Stimulated activated CD4-positive, alpha-beta T cell treated with anti-CD3 and anti-CD28 coated beads, TNF-alpha, amount 100 ng/mL, for 24 hours (primary cell): ENCODE data around the gene ZMYND19.
A peak's percentile ranks its signal among the peaks of the same experiment; 100 is the strongest.
"Not testable (repeated sequence)": the region's sequence is repeated elsewhere in the genome, so short reads cannot be mapped to it uniquely, and the experiment has no call there.

Source experiments
- DNase-seq, 3 experiments: peaks; one replicate each; pipeline ENCODE4 v3.0.0-alpha.2; 2020; ENCODE audit warnings: low read depth in 3 of 3

ZMYND19 gene

GRCh38 chr9:137614631-137615386, 24.5 kb upstream of the ZMYND19 start:
- no peak for DNase-seq

GRCh38 chr9:137613738-137614523, 23.6 kb upstream of the ZMYND19 start:
- no peak for DNase-seq

GRCh38 chr9:137613259-137613658, 22.9 kb upstream of the ZMYND19 start:
- no peak for DNase-seq

- no peak for DNase-seq
These were observed 22.4 kb upstream of the ZMYND19 start for GRCh38 chr9:137612741-137613142.

GRCh38 chr9:137611623-137612609, 21.6 kb upstream of the ZMYND19 start:
- no peak for DNase-seq

- DNase-seq, result no peak
These were observed 20.6 kb upstream of the ZMYND19 start for GRCh38 chr9:137610944-137611343.

- no peak for DNase-seq
These were observed 17.0 kb upstream of the ZMYND19 start for GRCh38 chr9:137607141-137607857.

GRCh38 chr9:137606734-137607138, 16.4 kb upstream of the ZMYND19 start:
- no peak for DNase-seq

- DNase-seq, result no peak
These were observed 15.8 kb upstream of the ZMYND19 start for GRCh38 chr9:137606005-137606621.

- DNase-seq, result peak; percentile 82 to 91 (median 87)
These were observed 15.1 kb upstream of the ZMYND19 start, which contains the start of gene ARRDC1 for GRCh38 chr9:137605121-137606004. Gene ARRDC1, plus strand, starts transcription at chr9:137605686. Its CDS starts 32 bp downstream, at chr9:137605718.

GRCh38 chr9:137604345-137605086, 14.2 kb upstream of the ZMYND19 start:
- no peak for DNase-seq

GRCh38 chr9:137603879-137604278, 13.6 kb upstream of the ZMYND19 start:
- no peak for DNase-seq

GRCh38 chr9:137602661-137603060, 12.3 kb upstream of the ZMYND19 start:
- no peak for DNase-seq

- no peak for DNase-seq
These were observed 8.6 kb upstream of the ZMYND19 start for GRCh38 chr9:137598943-137599342.

GRCh38 chr9:137596577-137596976, 6.3 kb upstream of the ZMYND19 start:
- DNase-seq, result not testable (repeated sequence)

- no peak for DNase-seq
These were observed 2.9 kb upstream of the ZMYND19 start for GRCh38 chr9:137593176-137593575.

GRCh38 chr9:137592767-137593166, 2.5 kb upstream of the ZMYND19 start:
- no peak for DNase-seq

GRCh38 chr9:137590123-137590468, 216 bp downstream of the ZMYND19 start:
- no peak for DNase-seq
